Adrenal gland (tissue), 12 donors: ENCODE results near the gene CUEDC1. TPM values are rescaled to one million over a fixed set of nuclear protein-coding genes. Genes with fewer than 3 reads are reported as not detected.

Experiments
- DNase-seq, 7 donors: peaks; one replicate each; pipeline ENCODE4 v3.0.0-alpha.2; 2019 to 2020
- H3K27ac ChIP-seq, 5 donors: fragments of 200-600 bp; sonication (generic) in 4 of 5; 1 replicate in 3 of 5; 2 replicates in 2 of 5; pipeline versions ENCODE4 v1.5.1 to v1.8.0; 2016 to 2020; ENCODE audit warnings: mild to moderate bottlenecking in 1 of 5
- H3K27me3 ChIP-seq: fragments of 200-600 bp; 2 replicates; pipeline ENCODE4 v1.8.0; 2021
- H3K36me3 ChIP-seq, 2 donors: fragments of 200-600 bp; replicated peaks in 1 of 2; 1 replicate in 1 of 2; 2 replicates in 1 of 2; pipeline versions ENCODE4 v1.5.1 to v1.8.0; 2018 to 2022
- H3K4me1 ChIP-seq, 2 donors: fragments of 200-600 bp; replicated peaks in 1 of 2; 1 replicate in 1 of 2; 2 replicates in 1 of 2; pipeline versions ENCODE4 v1.5.1 to v1.8.0; 2018 to 2021
- H3K4me3 ChIP-seq, 4 donors: fragments of 200-600 bp; sonication (generic) in 3 of 4; one replicate each; pipeline ENCODE4 v1.5.1; 2016 to 2018
- H3K9me3 ChIP-seq, 3 donors: fragments of 200-600 bp; sonication (generic) in 1 of 3; replicated peaks in 1 of 3; 1 replicate in 2 of 3; 2 replicates in 1 of 3; pipeline versions ENCODE4 v1.5.1 to v1.8.0; 2016 to 2021
- POLR2A ChIP-seq, 2 donors: fragments of 450-650 bp; IDR thresholded peaks; one replicate each; pipeline ENCODE4 v1.6.1; 2017; ENCODE audit warnings: antibody characterized with exemption in 2 of 2, mild to moderate bottlenecking in 2 of 2, moderate library complexity in 1 of 2
- WGBS, 4 donors: extraction: QIAGEN DNeasy Blood & Tissue Kit in 2 of 4; methylation state at CpG; one replicate each; pipeline versions ENCODE4 v1.1.5 to v1.1.7; 2013 to 2017; 5-methylcytosine and 5-hydroxymethylcytosine counted together
- intact Hi-C, 2 donors: fragments of 100-400 bp; cut with DNase I; formaldehyde crosslinking; loops; one replicate each; pipeline versions ENCODE4 v1.14.1 to v1.15.0; 2022 to 2023
- polyA plus RNA-seq, 3 donors: library from polyadenylated mRNA; stranded (reverse); fragments of 200-250 nt in 2 of 3; fragments of 350-450 nt in 1 of 3; fragmentation: Illumina TruSeq in 1 of 3; extraction: RNeasy Lipid Tissue Mini Kit (QIAGEN cat#74804) in 1 of 3; gene quantifications; one replicate each; pipeline ENCODE4 v1.2.3, GENCODE V29; 2013 to 2014
- total RNA-seq, 9 donors: library from RNA; depleted of rRNA in 4 of 9; stranded (reverse); fragments of >200 nt in 4 of 9; fragments of 120-200 nt in 1 of 9; fragmentation: NEBNext Ultra II Directional in 1 of 9; extraction: Animal tissue kit (Norgen Biotek cat#: 25700) in 1 of 9; gene quantifications; one replicate each; pipeline versions ENCODE4 v1.1.0 to v1.2.4, GENCODE V29; 2013 to 2023
- TF ChIP-seq, protein P1 (sequence below), 6 experiments: fragments of 450-650 bp in 4 of 6; fragments of 200-600 bp in 2 of 6; sonication (generic) in 1 of 6; IDR thresholded peaks; 1 replicate in 5 of 6; 2 replicates in 1 of 6; pipeline versions ENCODE4 v1.5.1 to v1.8.0; 2016 to 2021; ENCODE audit warnings: antibody characterized with exemption in 6 of 6, mild to moderate bottlenecking in 2 of 6, moderate library complexity in 1 of 6
- donor health status: healthy with polysubstance abuse.
- donor health status: Bipolar disorder and iron deficiency.
- donor health status: DM: yes; HTN: yes; CAD: no.
- donor health status: DM: no; HTN: no; CAD: no.
- donor health status: DM: no; HTN: no; CAD: no.
- donor health status: DM: yes; HTN: yes; CAD: no.

Gene CUEDC1
- total and polyA plus RNA-seq, 12 donors, result 9.4 to 47.3 (median 39.0) TPM

DNA sequence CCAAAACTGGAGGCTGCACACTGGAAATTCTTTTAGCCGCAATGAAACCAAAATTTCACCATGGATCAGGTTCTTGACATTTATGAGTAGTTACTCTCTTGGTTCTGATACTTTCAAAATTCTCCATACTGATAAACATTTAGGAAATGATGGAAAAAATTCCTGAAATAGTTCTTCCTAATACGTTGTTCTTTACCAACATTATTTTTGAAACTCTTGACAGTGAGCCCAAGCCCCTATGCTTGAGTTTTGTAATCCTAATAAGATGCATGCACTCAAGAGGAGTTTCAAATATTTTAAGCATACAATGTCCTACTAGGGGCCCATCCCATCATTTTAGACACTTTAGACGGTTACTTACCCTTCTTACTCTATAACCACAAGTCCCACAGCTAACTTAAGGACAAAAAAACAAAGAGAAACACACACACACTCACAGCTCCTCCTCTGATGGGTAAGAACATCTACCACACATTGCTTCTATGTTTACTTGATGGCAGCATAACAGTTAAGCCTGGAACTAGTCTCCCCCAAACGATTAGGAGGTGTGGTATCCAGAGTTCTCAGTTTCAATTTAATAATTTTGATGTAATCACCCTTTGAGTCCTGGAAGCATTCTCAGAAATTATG, 29.2 kb upstream of the CUEDC1 start:
- intact Hi-C loops, result no loop called here
- no peaks in the 10 kb centered on the region for H3K9me3 ChIP-seq
- no peak overlapping the region for H3K4me3 ChIP-seq
- no peak for TF ChIP-seq POLR2A (IDR thresholded peaks at IDR 0.05)
- TF ChIP-seq, protein P1, sequence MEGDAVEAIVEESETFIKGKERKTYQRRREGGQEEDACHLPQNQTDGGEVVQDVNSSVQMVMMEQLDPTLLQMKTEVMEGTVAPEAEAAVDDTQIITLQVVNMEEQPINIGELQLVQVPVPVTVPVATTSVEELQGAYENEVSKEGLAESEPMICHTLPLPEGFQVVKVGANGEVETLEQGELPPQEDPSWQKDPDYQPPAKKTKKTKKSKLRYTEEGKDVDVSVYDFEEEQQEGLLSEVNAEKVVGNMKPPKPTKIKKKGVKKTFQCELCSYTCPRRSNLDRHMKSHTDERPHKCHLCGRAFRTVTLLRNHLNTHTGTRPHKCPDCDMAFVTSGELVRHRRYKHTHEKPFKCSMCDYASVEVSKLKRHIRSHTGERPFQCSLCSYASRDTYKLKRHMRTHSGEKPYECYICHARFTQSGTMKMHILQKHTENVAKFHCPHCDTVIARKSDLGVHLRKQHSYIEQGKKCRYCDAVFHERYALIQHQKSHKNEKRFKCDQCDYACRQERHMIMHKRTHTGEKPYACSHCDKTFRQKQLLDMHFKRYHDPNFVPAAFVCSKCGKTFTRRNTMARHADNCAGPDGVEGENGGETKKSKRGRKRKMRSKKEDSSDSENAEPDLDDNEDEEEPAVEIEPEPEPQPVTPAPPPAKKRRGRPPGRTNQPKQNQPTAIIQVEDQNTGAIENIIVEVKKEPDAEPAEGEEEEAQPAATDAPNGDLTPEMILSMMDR (IDR thresholded peaks at IDR 0.05), result no peak
- peaks cover 27 to 65% of the 10 kb centered on the region in 2 donors for H3K4me1 ChIP-seq
- DNase-seq, result no peak
- H3K27ac ChIP-seq, result peak overlapping the region in 2 of 5 donors; percentile 26 to 43
- peaks cover 0 to 21% of the 10 kb centered on the region in 2 donors for H3K36me3 ChIP-seq
- no peaks in the 10 kb centered on the region for H3K27me3 ChIP-seq
- 38 to 47% (median 44%) methylated on average over 4 of the region's 4 CpGs for WGBS, 4 donors

DNA sequence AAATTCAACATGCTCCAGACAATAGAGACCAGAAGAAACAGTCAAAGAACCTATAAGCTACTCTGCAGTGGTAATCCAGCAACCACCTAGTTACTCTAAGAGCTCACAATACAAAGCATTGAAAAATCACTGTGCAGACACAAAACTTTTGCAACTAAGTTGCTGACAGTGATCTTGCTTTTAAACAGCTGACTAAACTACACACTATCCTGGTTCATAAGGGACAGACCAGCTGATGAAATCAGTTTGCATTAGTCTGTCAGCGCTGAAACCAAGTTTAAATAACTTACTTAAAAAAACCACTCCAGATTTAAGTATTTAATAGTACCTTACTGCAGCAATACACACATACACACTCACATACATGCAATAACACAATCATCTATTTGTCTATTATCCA, 28.2 kb upstream of the CUEDC1 start:
- Histone ChIP-seq H3K4me1 (peaks cover 27 to 57% of the 10 kb centered on the region in 2 donors), H3K27me3 (no peaks in the 10 kb centered on the region), H3K36me3 (peaks cover 0 to 31% of the 10 kb centered on the region in 2 donors), H3K9me3 (no peaks in the 10 kb centered on the region), H3K4me3 (no peak overlapping the region), H3K27ac (no peak overlapping the region)
- WGBS, 4 donors, result 90 to 94% (median 92%) methylated on average over 1 of the region's 1 CpG
- intact Hi-C loops, result no loop called here
- no peak for DNase-seq
- TF ChIP-seq, protein P1 (IDR thresholded peaks at IDR 0.05), result no peak
- no peak for TF ChIP-seq POLR2A (IDR thresholded peaks at IDR 0.05)

DNA sequence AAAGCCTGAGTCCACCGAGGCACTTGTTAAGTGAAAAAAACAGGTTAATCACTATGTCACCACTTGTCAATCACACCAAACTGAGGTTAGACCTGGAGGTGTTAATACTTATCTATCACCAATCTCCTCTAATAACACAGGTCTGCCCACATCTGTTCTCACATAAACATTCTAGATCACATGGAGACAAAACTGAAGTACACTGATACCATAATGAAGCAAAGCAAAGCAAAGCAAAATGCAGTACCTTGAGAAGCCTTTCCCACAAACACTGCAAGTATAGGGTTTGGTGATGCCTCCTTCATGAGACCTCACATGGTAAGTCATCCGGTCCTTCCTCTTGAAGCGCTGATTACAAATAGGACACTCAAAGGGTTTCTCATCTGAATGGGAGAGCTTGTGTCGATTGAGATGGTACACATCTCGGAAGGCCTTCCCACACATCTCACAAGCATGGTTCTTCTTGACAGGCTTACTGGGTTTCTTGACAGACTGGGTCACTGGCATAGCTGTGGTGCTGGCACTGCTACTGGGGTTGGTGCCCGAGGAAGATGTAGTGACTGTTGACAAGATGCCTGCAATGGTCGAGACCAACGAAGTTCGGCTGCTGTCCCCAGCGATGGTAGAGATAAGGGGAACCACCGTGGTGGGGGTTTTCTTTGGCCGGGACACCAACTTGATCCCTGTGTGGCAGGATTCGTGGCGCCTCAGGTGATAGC, 27.4 kb upstream of the CUEDC1 start:
- intact Hi-C loops, result no loop called here
- Histone ChIP-seq H3K36me3 (peaks cover 0 to 39% of the 10 kb centered on the region in 2 donors), H3K9me3 (no peaks in the 10 kb centered on the region), H3K4me1 (peaks cover 27 to 57% of the 10 kb centered on the region in 2 donors), H3K27me3 (no peaks in the 10 kb centered on the region), H3K4me3 (no peak overlapping the region), H3K27ac (no peak overlapping the region)
- TF ChIP-seq, protein P1 (IDR thresholded peaks at IDR 0.05), result no peak
- no peak for TF ChIP-seq POLR2A (IDR thresholded peaks at IDR 0.05)
- 78 to 89% (median 80%) methylated on average over 13 to 14 of the region's 14 CpGs for WGBS, 4 donors
- DNase-seq, result no peak

DNA sequence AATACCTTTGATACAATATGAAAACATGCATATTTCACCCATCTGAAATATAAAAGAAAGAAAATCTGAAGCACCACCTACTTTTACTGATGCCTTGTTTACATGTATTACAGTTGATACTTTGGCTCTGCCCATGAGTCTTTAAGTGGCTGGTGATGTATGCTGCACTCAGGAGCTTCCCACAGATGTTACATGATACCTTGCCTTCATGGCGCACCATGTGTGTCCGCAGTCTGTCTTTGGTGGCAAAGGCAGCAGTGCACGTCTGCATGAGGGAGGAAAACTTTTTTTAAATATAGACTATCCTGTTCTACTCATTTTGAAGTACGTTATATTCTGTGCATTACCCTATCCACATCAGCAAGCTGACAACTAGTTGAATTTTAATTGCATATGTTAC, 25.3 kb upstream of the CUEDC1 start:
- no peaks in the 10 kb centered on the region for H3K9me3 ChIP-seq
- no peak for DNase-seq
- H3K4me1 ChIP-seq, result peaks cover 18 to 52% of the 10 kb centered on the region in 2 donors
- no peak overlapping the region for H3K4me3 ChIP-seq
- H3K27ac ChIP-seq, result no peak overlapping the region
- H3K36me3 ChIP-seq, result peaks cover 0 to 57% of the 10 kb centered on the region in 2 donors
- intact Hi-C loops, result no loop called here
- WGBS, 4 donors, result 83 to 96% (median 88%) methylated on average over 4 of the region's 4 CpGs
- TF ChIP-seq, protein P1 (IDR thresholded peaks at IDR 0.05), result no peak
- TF ChIP-seq POLR2A (IDR thresholded peaks at IDR 0.05), result no peak
- H3K27me3 ChIP-seq, result no peaks in the 10 kb centered on the region
